ENCODE results near the gene POU6F2. TPM values are rescaled to one million over a fixed set of nuclear protein-coding genes. Genes with fewer than 3 reads are reported as not detected.

Gene POU6F2
- total and polyA plus RNA-seq, 2 of the 4 experiments (the other 2 are of a cell fraction): not detected

DNA sequence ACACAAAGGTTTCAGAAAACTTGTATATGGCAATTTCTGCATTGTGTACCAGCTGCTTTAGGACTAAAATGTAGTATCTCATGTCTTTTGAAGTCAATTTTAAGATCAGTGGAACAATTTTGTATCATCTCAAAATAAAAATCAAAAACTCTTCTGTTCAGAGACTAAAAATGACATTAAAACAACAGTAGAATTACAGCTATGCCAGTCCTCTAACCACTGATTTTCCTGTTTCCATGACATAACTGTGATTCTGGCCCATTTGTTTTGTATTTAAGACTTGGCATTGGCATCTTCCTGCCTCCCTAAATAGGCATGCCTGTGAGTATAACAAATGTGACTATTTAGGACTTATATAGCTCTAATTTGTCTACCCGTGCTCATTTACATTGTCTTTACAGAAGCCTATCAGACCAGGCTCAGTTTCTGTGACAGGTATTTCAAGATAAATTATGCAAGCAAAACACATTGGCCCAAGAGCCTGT lies 39.7 kb upstream of the POU6F2 start:
- Histone ChIP-seq H2BK20ac (ENCODE audit: low read depth, low read length) (no peak overlapping the region), H3K36me3 (ENCODE audit: control insufficient read depth, insufficient read depth, low read length) (no peaks in the 10 kb centered on the region), H4K8ac (ENCODE audit: low read depth in 2 of 2, low read length in 2 of 2) (no peak overlapping the region), H3K23ac (ENCODE audit: low read depth, low read length) (no peak overlapping the region), H2AK9ac (replicated peaks; ENCODE audit: low read depth, low read length, poor library complexity) (no peak overlapping the region), H3K79me1 (ENCODE audit: low read depth in 1 of 2, low read length in 2 of 2) (no peaks in the 10 kb centered on the region), H2BK120ac (ENCODE audit: low read depth, low read length) (no peak overlapping the region), H3K18ac (ENCODE audit: low read depth, low read length) (no peak overlapping the region), H4K20me1 (ENCODE audit: insufficient read depth, low read length) (no peaks in the 10 kb centered on the region), H4K5ac (ENCODE audit: low read depth, low read length) (no peak overlapping the region), H3K14ac (replicated peaks; ENCODE audit: low read depth, low read length) (no peak overlapping the region), H3K56ac (ENCODE audit: extremely low read depth, insufficient read depth, low read length) (no peak overlapping the region), H2BK5ac (ENCODE audit: low read depth, low read length, poor library complexity, severe bottlenecking) (no peak overlapping the region), H4K91ac (ENCODE audit: insufficient read depth, low read depth, low read length) (no peak overlapping the region), H2BK15ac (ENCODE audit: low read depth, low read length) (no peak overlapping the region), H3K27ac (ENCODE audit: insufficient read depth, low read length) (no peak overlapping the region), H3K27me3 (ENCODE audit: control insufficient read depth, insufficient read depth, low read length) (peaks cover 1% of the 10 kb centered on the region; the same call in 1 of the 2 replicates), H3K9ac (ENCODE audit: low read depth, low read length) (no peak overlapping the region), H3K4me3 (ENCODE audit: insufficient read depth, low read depth, low read length) (no peak overlapping the region), H2AFZ (replicated peaks; ENCODE audit: low read length, poor library complexity) (no peak overlapping the region), H3K9me1 (ENCODE audit: insufficient read depth, low read length) (no peaks in the 10 kb centered on the region), H3K4ac (ENCODE audit: low read depth, low read length) (no peak overlapping the region), H3K4me1 (ENCODE audit: control insufficient read depth, insufficient read depth, low read length) (no peaks in the 10 kb centered on the region), H3K4me2 (ENCODE audit: low read depth, low read length) (no peak overlapping the region), H3K9me3 (ENCODE audit: control insufficient read depth, insufficient read depth, low read length) (no peaks in the 10 kb centered on the region), H2AK5ac (ENCODE audit: low read depth, low read length) (no peak overlapping the region)
- no TSS peak for BruUV-seq (replicated peaks)
- TF ChIP-seq RCOR1 (IDR thresholded peaks at IDR 0.05; ENCODE audit: insufficient replicate concordance, low read length): no peak
- TF ChIP-seq BHLHE40 (IDR thresholded peaks at IDR 0.05; ENCODE audit: low read depth, low read length): no peak
- TF ChIP-seq CHD1 (IDR thresholded peaks at IDR 0.05; ENCODE audit: low read depth, low read length): no peak
- TF ChIP-seq MAZ (IDR thresholded peaks at IDR 0.05; ENCODE audit: borderline replicate concordance, low read depth, low read length): no peak
- TF ChIP-seq FOS (IDR thresholded peaks at IDR 0.05; ENCODE audit: low read depth, low read length): no peak
- ChIA-PET CTCF (interaction anchor here (0.6 kb wide), 1 partner anchor 16 kb away, joined by 3 read pairs; no protein-coding TSS in a partner anchor), POLR2A (ENCODE audit: unreplicated experiment) (no interaction called here)
- no CpG with 5 or more reads among the region's 1 CpG for WGBS, 2 experiments (ENCODE audit: extremely low coverage in 2 of 2, insufficient read length in 1 of 2)
- in situ Hi-C loops (cut with MboI; ENCODE audit: low sequenced_read_pairs): loop anchor here (25.0 kb wide), 1 partner anchor 524 kb away; no protein-coding TSS in a partner anchor
- no peak for DNase-seq
- dilution Hi-C loops (cut with HindIII; ENCODE audit: low sequenced_read_pairs, unreplicated experiment): no loop called here
- intact Hi-C loops (cut with micrococcal nuclease): no loop called here
- ATAC-seq (ENCODE audit: low read depth): no peak

All from IMR-90 (cell line).